Astrocyte of the spinal cord (primary cell): ENCODE data around the gene PRKCA.

Experiments used
- DNase-seq: peaks from one replicate; pipeline ENCODE4 v3.0.0; 2011; ENCODE audit warnings: low read depth, low spot score
- H3K4me3 ChIP-seq: 2 replicates; pipeline ENCODE4 v1.5.1; 2011; ENCODE audit warnings: low read depth, mild to moderate bottlenecking, low read length, moderate library complexity
- CTCF ChIP-seq: IDR thresholded peaks from 2 replicates; pipeline ENCODE4 v1.5.1; 2012; ENCODE audit warnings: low read depth, mild to moderate bottlenecking, low read length, inconsistent platforms
- in situ Hi-C: cut with HindIII; loops from 2 replicates; pipeline ENCODE4 v1.10.0; 2017; ENCODE audit warnings: low sequenced_read_pairs

The PRKCA gene

DNA sequence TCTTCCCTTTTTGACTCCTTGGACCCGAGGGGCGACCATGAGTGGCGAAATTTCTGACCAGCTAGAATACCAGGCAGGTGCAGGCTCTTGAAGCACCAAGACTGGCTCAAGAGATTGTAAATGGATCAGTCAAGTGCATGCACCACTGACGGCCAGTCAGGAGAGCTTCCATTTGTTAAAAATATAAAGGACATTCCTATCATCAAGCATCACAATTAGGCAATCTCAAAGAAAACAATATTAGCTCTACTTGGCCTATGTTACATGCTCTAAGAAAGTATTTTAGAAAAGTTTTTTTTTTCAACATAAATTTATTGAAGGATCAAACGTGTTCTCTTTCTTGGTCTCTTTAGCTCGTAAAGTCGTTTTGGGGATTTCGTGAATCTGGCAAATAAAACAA lies 1.5 kb upstream of the PRKCA start:
- no peak overlapping the region for H3K4me3 ChIP-seq
- in situ Hi-C loops: no loop called here
- DNase-seq: no peak
- no peak for TF ChIP-seq CTCF

- DNase-seq: no peak
- H3K4me3 ChIP-seq: peak overlapping the region; percentile 79
- TF ChIP-seq CTCF: no peak
- in situ Hi-C loops: no loop called here
Measured at GRCh38 chr17:66301367-66301863, 998 bp upstream of the PRKCA start.

DNA sequence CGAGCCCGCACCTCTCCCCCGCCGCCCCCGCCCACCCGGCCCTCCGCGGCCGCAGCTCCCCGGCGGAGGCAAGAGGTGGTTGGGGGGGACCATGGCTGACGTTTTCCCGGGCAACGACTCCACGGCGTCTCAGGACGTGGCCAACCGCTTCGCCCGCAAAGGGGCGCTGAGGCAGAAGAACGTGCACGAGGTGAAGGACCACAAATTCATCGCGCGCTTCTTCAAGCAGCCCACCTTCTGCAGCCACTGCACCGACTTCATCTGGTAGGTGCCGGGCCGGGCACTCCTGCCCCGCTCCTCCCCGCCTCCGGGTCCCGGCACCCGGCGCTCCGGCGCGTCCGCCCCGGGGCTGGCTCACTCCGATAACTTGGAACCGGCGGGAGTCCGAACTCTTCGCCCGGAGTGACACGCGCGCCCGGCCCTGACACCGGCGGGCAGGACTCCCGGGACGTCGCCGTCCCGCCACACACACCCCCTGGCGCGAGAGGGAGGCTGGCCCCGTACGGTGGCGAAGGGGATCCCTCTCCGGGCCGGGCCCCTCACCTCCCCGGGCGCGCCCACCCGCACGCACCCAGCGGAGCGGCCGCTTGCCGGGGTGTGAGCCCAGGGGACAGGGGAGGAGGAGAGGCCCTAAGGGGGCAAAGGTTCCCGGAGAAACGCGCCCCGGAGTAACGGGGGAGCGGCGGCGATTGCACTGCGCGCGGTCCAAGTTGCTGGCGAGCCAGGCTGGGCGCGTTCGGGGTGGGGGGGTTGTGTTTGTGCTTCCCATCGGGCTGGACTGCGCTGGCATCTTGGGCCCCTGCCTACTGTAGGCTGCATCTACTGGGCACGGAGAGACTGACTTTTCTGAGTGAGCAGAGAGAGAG lies 581 bp downstream of the PRKCA start:
- DNase-seq: peak; percentile 52
- peak overlapping the region; percentile 79 for H3K4me3 ChIP-seq
- peak; percentile 8 for TF ChIP-seq CTCF
- in situ Hi-C loops: no loop called here

DNA sequence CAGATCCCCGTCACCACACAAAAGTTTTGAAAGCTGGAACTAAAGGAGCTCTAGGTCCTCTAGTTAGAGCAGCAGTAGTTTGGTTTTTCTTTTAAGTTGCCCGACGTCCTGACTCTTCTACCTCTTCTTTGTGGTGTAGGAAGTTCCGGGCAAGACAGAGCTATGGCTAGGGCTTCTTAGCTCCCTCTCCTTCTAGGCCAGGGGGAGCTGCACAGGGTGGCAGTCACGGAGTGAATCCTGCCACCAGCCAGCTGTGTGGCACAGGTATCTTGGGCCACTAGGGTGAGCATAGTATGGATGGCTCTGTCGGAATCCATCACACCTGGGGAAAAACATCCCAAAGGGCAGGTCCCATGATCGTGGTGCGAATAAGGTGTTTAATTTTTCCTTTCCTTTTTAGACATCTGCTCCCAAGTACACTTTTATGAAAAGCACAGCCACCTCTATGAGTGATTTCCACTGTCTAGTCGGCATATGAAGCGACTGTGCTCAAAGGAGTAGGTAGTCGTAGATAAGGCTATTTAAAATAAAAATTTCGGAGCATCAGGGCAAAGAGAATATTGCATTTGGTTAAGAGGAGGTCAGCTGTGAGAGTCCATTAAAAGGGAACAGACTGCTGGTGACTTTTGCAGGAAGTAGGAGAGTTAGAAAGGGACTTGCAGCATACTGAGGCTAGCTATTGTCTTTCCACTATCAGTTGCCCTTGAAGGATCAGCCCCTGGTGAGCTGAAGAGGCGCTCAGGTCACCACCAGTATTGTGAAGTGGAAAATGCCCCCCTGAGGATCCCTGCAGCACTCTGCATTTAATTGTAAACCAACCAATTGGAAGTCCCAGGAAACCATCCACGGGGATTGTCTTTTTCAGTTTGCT lies 2.1 kb downstream of the PRKCA start:
- in situ Hi-C loops: no loop called here
- TF ChIP-seq CTCF: peak; percentile 12
- peak; percentile 42 for DNase-seq
- H3K4me3 ChIP-seq: peak overlapping the region; percentile 79

GRCh38 chr17:66306446-66306845 lies 4.0 kb downstream of the PRKCA start:
- TF ChIP-seq CTCF: no peak
- H3K4me3 ChIP-seq: no peak overlapping the region
- in situ Hi-C loops: no loop called here
- peak; percentile 47 for DNase-seq

DNA sequence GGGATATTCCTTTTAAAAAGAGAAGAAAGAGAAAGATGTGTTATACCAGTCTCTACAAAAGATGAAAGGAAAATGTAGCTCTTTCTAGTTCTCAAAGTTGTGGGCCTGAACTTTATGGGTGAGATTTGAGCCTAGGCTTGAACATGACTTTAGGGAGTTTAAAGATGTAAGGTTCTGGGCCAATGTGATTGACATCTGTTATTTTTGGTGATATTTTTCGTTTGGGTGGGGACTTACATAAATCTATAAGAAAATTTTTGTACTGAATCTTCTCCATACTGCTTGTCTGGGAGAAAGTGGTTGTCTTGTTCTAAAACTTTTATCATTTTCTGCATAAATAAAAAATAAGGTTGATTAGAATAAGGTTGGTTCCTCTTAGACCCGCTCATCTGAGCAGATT lies 4.8 kb downstream of the PRKCA start:
- DNase-seq: no peak
- no peak overlapping the region for H3K4me3 ChIP-seq
- in situ Hi-C loops: no loop called here
- no peak for TF ChIP-seq CTCF
